ENCODE results near the gene ZCCHC2. TPM values are rescaled to one million over a fixed set of nuclear protein-coding genes. Genes with fewer than 3 reads are reported as not detected.
A peak's percentile ranks its signal among the peaks of the same experiment; 100 is the strongest.

Gene ZCCHC2
- polyA plus RNA-seq (2013) = 7.3 and 7.9 TPM in 2 replicates

DNA sequence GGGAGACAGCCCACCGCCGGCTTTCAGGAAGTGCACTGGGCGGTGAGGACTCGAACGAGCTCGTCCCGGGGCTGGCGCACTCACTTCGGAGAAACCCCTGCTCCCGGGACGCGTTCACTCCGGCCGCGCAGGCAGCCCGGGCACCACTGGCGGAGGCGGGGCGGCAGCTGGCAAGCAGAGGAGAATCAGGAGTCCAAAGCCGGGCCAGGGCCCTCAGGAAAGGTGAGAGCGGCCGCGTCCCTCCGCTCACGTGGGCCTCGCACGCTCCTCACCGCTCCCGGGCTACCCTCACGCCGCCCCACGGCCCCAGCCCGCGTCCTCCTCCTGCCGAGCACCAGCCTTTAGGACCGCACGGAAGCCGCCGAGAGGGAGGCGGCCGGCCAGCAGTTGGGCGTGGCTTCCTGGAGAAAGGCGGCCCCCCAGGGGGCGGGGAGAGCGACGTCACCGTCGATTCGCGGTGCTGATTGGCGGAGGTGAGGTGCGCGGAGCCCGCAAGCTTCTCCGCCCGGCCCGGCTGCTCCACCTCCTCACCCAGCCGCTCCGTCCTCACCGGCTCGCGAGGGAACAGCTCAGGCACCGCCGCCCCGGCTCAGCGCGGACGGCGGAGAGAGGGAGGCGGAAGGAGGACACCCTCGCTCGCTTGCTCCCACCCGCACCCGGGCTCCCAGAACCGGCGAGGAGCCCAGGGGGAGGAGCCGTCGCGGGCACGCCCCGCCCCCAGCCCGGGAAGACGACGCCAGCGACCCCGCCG lies at the start of gene ZCCHC2:
TSS of gene ZCCHC2 (plus strand) at position 522 of the 751 bp plus-strand sequence. CDS start 400 bp downstream, outside the sequence.
- Histone ChIP-seq H3K4me3 (ENCODE audit: low read depth, low read length) (peak within 1 kb of the TSS; percentile 98), H3K4me1 (ENCODE audit: control insufficient read depth in 1 of 2, insufficient read depth in 2 of 2, low read length in 2 of 2) (peaks cover 3 to 4% of the 10 kb centered on the region in 2 experiments), H3K9me3 (ENCODE audit: insufficient read depth, low read depth, low read length) (peaks cover 2% of the 10 kb centered on the region), H2AK5ac (ENCODE audit: low read length) (no peak within 1 kb of the TSS), H3K4ac (ENCODE audit: low read depth, low read length) (peak within 1 kb of the TSS; percentile 37), H3K9ac (ENCODE audit: low read length) (peak within 1 kb of the TSS; percentile 81), H2AFZ (ENCODE audit: insufficient read depth, low read length, poor library complexity) (peak within 1 kb of the TSS; percentile 84), H3K36me3 (ENCODE audit: control insufficient read depth in 1 of 2, insufficient read depth in 2 of 2, low read length in 2 of 2) (no peaks in the 10 kb centered on the region), H4K91ac (ENCODE audit: low read depth, low read length) (peak within 1 kb of the TSS; percentile 66), H3K18ac (ENCODE audit: low read length) (peak within 1 kb of the TSS; percentile 93), H2BK120ac (ENCODE audit: insufficient read depth, low read length, poor library complexity) (peak within 1 kb of the TSS; percentile 85), H3K14ac (ENCODE audit: low read length) (peak within 1 kb of the TSS; percentile 90), H3K4me2 (ENCODE audit: low read length) (peak within 1 kb of the TSS; percentile 89), H3K23ac (ENCODE audit: low read length) (no peak within 1 kb of the TSS), H4K8ac (ENCODE audit: low read depth, low read length) (peak within 1 kb of the TSS; percentile 89), H3K79me1 (ENCODE audit: low read length) (peaks cover 18% of the 10 kb centered on the region), H3K79me2 (ENCODE audit: control insufficient read depth, insufficient read depth, low read length, poor library complexity) (peaks cover 21% of the 10 kb centered on the region), H3K27ac (ENCODE audit: low read depth, low read length) (peak within 1 kb of the TSS; percentile 93), H2BK5ac (ENCODE audit: low read depth, low read length, poor library complexity) (peak within 1 kb of the TSS; percentile 77), H2BK12ac (ENCODE audit: low read length) (peak within 1 kb of the TSS; percentile 67), H4K12ac (ENCODE audit: low read depth, low read length) (peak within 1 kb of the TSS; percentile 60), H3K27me3 (ENCODE audit: insufficient read depth, low read length) (no peaks in the 10 kb centered on the region)
- WGBS (ENCODE audit: extremely low coverage, insufficient coverage, insufficient read length) = no CpG with 5 or more reads among the region's 87 CpGs
- DNase-seq = peak; percentile 98 to 99

DNA sequence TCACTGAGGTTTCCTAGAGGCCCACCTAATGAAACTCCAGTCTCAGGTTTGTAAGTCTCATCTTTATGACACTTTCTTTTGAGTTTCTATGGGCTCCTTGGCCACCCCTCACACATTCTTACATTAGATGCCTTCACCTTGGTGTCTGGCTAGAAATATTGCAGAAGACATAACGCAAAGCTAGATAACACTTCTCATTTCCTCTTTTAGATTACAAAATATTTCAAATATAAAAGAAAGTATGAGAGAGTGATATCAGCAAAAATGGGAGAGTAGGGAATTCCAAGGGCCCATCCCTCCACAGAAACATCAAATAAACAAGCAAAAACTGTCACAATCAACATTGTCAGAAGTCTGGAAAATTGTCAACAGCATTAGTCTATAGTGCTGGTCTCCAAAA lies 43.3 kb upstream of the ZCCHC2 start:
- H4K12ac ChIP-seq (ENCODE audit: low read depth, low read length) = no peak overlapping the region
- H3K18ac ChIP-seq (ENCODE audit: low read length) = no peak overlapping the region
- H3K4me3 ChIP-seq (ENCODE audit: low read depth, low read length) = no peak overlapping the region
- H3K27me3 ChIP-seq (ENCODE audit: insufficient read depth, low read length) = no peaks in the 10 kb centered on the region
- H3K79me1 ChIP-seq (ENCODE audit: low read length) = no peaks in the 10 kb centered on the region
- H3K4me2 ChIP-seq (ENCODE audit: low read length) = no peak overlapping the region
- H3K9ac ChIP-seq (ENCODE audit: low read length) = no peak overlapping the region
- H2AK5ac ChIP-seq (ENCODE audit: low read length) = no peak overlapping the region
- no peak overlapping the region for H2BK12ac ChIP-seq (ENCODE audit: low read length)
- H3K4me1 ChIP-seq (ENCODE audit: control insufficient read depth in 1 of 2, insufficient read depth in 2 of 2, low read length in 2 of 2) = peaks cover 0 to 2% of the 10 kb centered on the region in 2 experiments
- H2BK120ac ChIP-seq (ENCODE audit: insufficient read depth, low read length, poor library complexity) = no peak overlapping the region
- no peak overlapping the region for H3K27ac ChIP-seq (ENCODE audit: low read depth, low read length)
- WGBS (ENCODE audit: extremely low coverage, insufficient coverage, insufficient read length) = no CpG with 5 or more reads among the region's 1 CpG
- H3K9me3 ChIP-seq (ENCODE audit: insufficient read depth, low read depth, low read length) = no peaks in the 10 kb centered on the region
- H2BK5ac ChIP-seq (ENCODE audit: low read depth, low read length, poor library complexity) = no peak overlapping the region
- no peak overlapping the region for H3K23ac ChIP-seq (ENCODE audit: low read length)
- no peak overlapping the region for H3K4ac ChIP-seq (ENCODE audit: low read depth, low read length)
- no peak overlapping the region for H4K91ac ChIP-seq (ENCODE audit: low read depth, low read length)
- no peak overlapping the region for H2AFZ ChIP-seq (ENCODE audit: insufficient read depth, low read length, poor library complexity)
- H4K8ac ChIP-seq (ENCODE audit: low read depth, low read length) = no peak overlapping the region
- no peak for DNase-seq
- H3K79me2 ChIP-seq (ENCODE audit: control insufficient read depth, insufficient read depth, low read length, poor library complexity) = no peaks in the 10 kb centered on the region
- no peaks in the 10 kb centered on the region for H3K36me3 ChIP-seq (ENCODE audit: control insufficient read depth in 1 of 2, insufficient read depth in 2 of 2, low read length in 2 of 2)
- no peak overlapping the region for H3K14ac ChIP-seq (ENCODE audit: low read length)

DNA sequence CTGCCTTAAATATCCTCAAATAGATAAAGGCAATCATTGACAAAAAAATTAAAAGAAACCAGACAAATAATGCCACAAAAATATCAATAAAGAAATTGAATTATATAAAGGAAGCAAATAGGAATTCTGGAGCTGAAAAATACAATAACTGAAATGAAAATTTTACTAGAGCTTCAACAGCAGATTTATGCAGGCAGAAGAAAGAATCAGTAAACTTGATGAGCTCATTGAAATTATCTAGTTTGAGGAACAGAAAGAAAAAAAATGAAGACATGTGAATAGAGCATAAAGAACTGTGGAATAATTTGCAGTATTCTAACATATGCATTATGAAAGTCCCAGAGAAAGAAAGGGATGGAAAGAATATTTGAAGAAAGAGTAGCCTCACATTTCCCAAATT lies 41.9 kb upstream of the ZCCHC2 start:
- Histone ChIP-seq H3K79me1 (ENCODE audit: low read length) (no peaks in the 10 kb centered on the region), H3K9ac (ENCODE audit: low read length) (no peak overlapping the region), H2BK12ac (ENCODE audit: low read length) (no peak overlapping the region), H3K36me3 (ENCODE audit: control insufficient read depth in 1 of 2, insufficient read depth in 2 of 2, low read length in 2 of 2) (no peaks in the 10 kb centered on the region), H3K27me3 (ENCODE audit: insufficient read depth, low read length) (no peaks in the 10 kb centered on the region), H3K4ac (ENCODE audit: low read depth, low read length) (no peak overlapping the region), H3K4me1 (ENCODE audit: control insufficient read depth in 1 of 2, insufficient read depth in 2 of 2, low read length in 2 of 2) (peaks cover 0 to 2% of the 10 kb centered on the region in 2 experiments), H4K12ac (ENCODE audit: low read depth, low read length) (no peak overlapping the region), H2BK120ac (ENCODE audit: insufficient read depth, low read length, poor library complexity) (no peak overlapping the region), H4K91ac (ENCODE audit: low read depth, low read length) (no peak overlapping the region), H3K18ac (ENCODE audit: low read length) (no peak overlapping the region), H3K79me2 (ENCODE audit: control insufficient read depth, insufficient read depth, low read length, poor library complexity) (no peaks in the 10 kb centered on the region), H3K27ac (ENCODE audit: low read depth, low read length) (no peak overlapping the region), H3K23ac (ENCODE audit: low read length) (no peak overlapping the region), H3K14ac (ENCODE audit: low read length) (no peak overlapping the region), H3K9me3 (ENCODE audit: insufficient read depth, low read depth, low read length) (no peaks in the 10 kb centered on the region), H3K4me3 (ENCODE audit: low read depth, low read length) (no peak overlapping the region), H2AFZ (ENCODE audit: insufficient read depth, low read length, poor library complexity) (no peak overlapping the region), H2AK5ac (ENCODE audit: low read length) (no peak overlapping the region), H2BK5ac (ENCODE audit: low read depth, low read length, poor library complexity) (no peak overlapping the region), H3K4me2 (ENCODE audit: low read length) (no peak overlapping the region), H4K8ac (ENCODE audit: low read depth, low read length) (no peak overlapping the region)
- DNase-seq = no peak

DNA sequence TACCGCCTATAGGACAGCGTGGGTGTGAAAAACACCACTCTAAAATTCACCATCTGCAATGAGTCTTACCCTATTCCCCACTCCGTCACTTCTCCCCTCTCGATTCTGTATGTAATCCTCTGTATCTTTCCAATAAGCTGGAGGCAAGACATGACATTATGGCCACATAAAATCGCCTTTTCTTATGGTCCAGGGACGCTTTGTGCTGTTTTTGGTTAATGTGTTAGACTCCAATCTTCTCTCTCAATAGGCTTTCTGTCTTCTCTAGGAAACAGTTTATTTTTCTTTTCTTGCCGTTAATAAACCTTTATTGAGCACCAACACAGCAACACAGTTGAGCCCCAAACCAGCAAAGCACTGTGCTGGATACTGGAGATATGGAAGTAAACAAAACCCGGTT lies 37.9 kb upstream of the ZCCHC2 start:
- no peak overlapping the region for H3K27ac ChIP-seq (ENCODE audit: low read depth, low read length)

More for the DNA sequence above, 37.9 kb upstream of the ZCCHC2 start:
- Histone ChIP-seq H3K79me1 (ENCODE audit: low read length) (no peaks in the 10 kb centered on the region), H2AK5ac (ENCODE audit: low read length) (no peak overlapping the region), H4K12ac (ENCODE audit: low read depth, low read length) (no peak overlapping the region), H3K23ac (ENCODE audit: low read length) (no peak overlapping the region), H3K4me3 (ENCODE audit: low read depth, low read length) (no peak overlapping the region), H2BK12ac (ENCODE audit: low read length) (no peak overlapping the region), H3K27me3 (ENCODE audit: insufficient read depth, low read length) (no peaks in the 10 kb centered on the region), H3K4ac (ENCODE audit: low read depth, low read length) (no peak overlapping the region), H3K79me2 (ENCODE audit: control insufficient read depth, insufficient read depth, low read length, poor library complexity) (no peaks in the 10 kb centered on the region), H3K9me3 (ENCODE audit: insufficient read depth, low read depth, low read length) (no peaks in the 10 kb centered on the region), H2BK120ac (ENCODE audit: insufficient read depth, low read length, poor library complexity) (no peak overlapping the region), H4K91ac (ENCODE audit: low read depth, low read length) (no peak overlapping the region), H3K4me2 (ENCODE audit: low read length) (no peak overlapping the region), H3K36me3 (ENCODE audit: control insufficient read depth in 1 of 2, insufficient read depth in 2 of 2, low read length in 2 of 2) (no peaks in the 10 kb centered on the region), H3K4me1 (ENCODE audit: control insufficient read depth in 1 of 2, insufficient read depth in 2 of 2, low read length in 2 of 2) (peaks cover 6 to 7% of the 10 kb centered on the region in 2 experiments), H2AFZ (ENCODE audit: insufficient read depth, low read length, poor library complexity) (no peak overlapping the region), H3K9ac (ENCODE audit: low read length) (no peak overlapping the region), H4K8ac (ENCODE audit: low read depth, low read length) (no peak overlapping the region), H3K14ac (ENCODE audit: low read length) (no peak overlapping the region), H2BK5ac (ENCODE audit: low read depth, low read length, poor library complexity) (no peak overlapping the region), H3K18ac (ENCODE audit: low read length) (no peak overlapping the region)
- no CpG with 5 or more reads among the region's 8 CpGs for WGBS (ENCODE audit: extremely low coverage, insufficient coverage, insufficient read length)
- DNase-seq = no peak

Measured in trophoblast cell (in vitro differentiated cells and primary cell).